WTC11 (cell line): ENCODE results near the gene MTHFS. TPM values are rescaled to one million over a fixed set of nuclear protein-coding genes. Genes with fewer than 3 reads are reported as not detected.

Experiments
- ATAC-seq: fragments of 200-7000 bp; cut with Tn5 transposase; 2 replicates; pipeline ENCODE4 v1.10.0; 2021; ENCODE audit warnings: mild to moderate bottlenecking, moderate library complexity
- CTCF ChIA-PET: fragments of 300-600 bp; sonication (Branson Sonifier 250); formaldehyde crosslinking; loops from one replicate; lab custom pipeline; 2021; ENCODE audit warnings: antibody characterized with exemption; lab: Charles Lee
- POLR2A ChIA-PET: fragments of 350-600 bp; sonication (Branson Sonifier 250); formaldehyde crosslinking; loops from one replicate; lab custom pipeline; 2021; ENCODE audit warnings: antibody characterized with exemption; lab: Charles Lee
- DNase-seq: peaks from one replicate; pipeline ENCODE4 v3.0.0; 2021; ENCODE audit warnings: low spot score
- H3K27ac Mint-ChIP-seq: 2 replicates; pipeline ENCODE4 v1.8.0; 2021; ENCODE audit warnings: mixed read lengths
- H3K27me3 Mint-ChIP-seq: 2 replicates; pipeline ENCODE4 v1.8.0; 2021; ENCODE audit warnings: low read depth, mild to moderate bottlenecking, moderate library complexity, mixed read lengths
- H3K36me3 Mint-ChIP-seq: 2 replicates; pipeline ENCODE4 v1.8.0; 2021; ENCODE audit warnings: mixed read lengths
- H3K4me1 Mint-ChIP-seq: 2 replicates; pipeline ENCODE4 v1.8.0; 2022; ENCODE audit warnings: mixed read lengths
- H3K4me3 Mint-ChIP-seq: 2 replicates; pipeline ENCODE4 v1.8.0; 2021; ENCODE audit warnings: mild to moderate bottlenecking, moderate library complexity, mixed read lengths
- H3K9me3 Mint-ChIP-seq: 2 replicates; pipeline ENCODE4 v1.8.0; 2021; ENCODE audit warnings: mixed read lengths
- ETV6 ChIP-seq: sonication (generic); formaldehyde crosslinking; IDR thresholded peaks from 2 replicates; pipeline ENCODE4 v1.8.1; 2022; ENCODE audit warnings: mild to moderate bottlenecking, missing genetic modification reagents
- FOXJ3 ChIP-seq: sonication (generic); formaldehyde crosslinking; IDR thresholded peaks from 2 replicates; pipeline ENCODE4 v1.9.0; 2021; ENCODE audit warnings: missing genetic modification reagents, mild to moderate bottlenecking, borderline replicate concordance
- GTF2I ChIP-seq: fragments of 250-450 bp; sonication (Bioruptor Pico); conservative IDR thresholded peaks from 2 replicates; pipeline ENCODE4 v1.4.0; 2021; ENCODE audit warnings: mild to moderate bottlenecking
- HMGA2 ChIP-seq: fragments of 250-450 bp; sonication (Bioruptor Pico); IDR thresholded peaks from 2 replicates; pipeline ENCODE4 v1.4.0; 2021; ENCODE audit warnings: mild to moderate bottlenecking, moderate library complexity
- JAZF1 ChIP-seq: fragments of 250-450 bp; sonication (Bioruptor Pico); IDR thresholded peaks from 2 replicates; pipeline ENCODE4 v1.9.0; 2021; ENCODE audit warnings: moderate library complexity, mild to moderate bottlenecking, inconsistent platforms
- MYBL2 ChIP-seq: sonication (generic); formaldehyde crosslinking; IDR thresholded peaks from 2 replicates; pipeline ENCODE4 v1.8.1; 2023; ENCODE audit warnings: mild to moderate bottlenecking, moderate library complexity, missing genetic modification reagents
- NFYB ChIP-seq: sonication (generic); formaldehyde crosslinking; conservative IDR thresholded peaks from 2 replicates; pipeline ENCODE4 v1.8.0; 2022; ENCODE audit warnings: low read depth, missing genetic modification reagents
- NR2C2 ChIP-seq: sonication (generic); formaldehyde crosslinking; IDR thresholded peaks from 2 replicates; pipeline ENCODE4 v1.8.0; 2022; ENCODE audit warnings: mild to moderate bottlenecking, missing genetic modification reagents
- PRRX2 ChIP-seq: fragments of 250-450 bp; sonication (Bioruptor Pico); IDR thresholded peaks from 2 replicates; pipeline ENCODE4 v1.8.0; 2021; ENCODE audit warnings: mild to moderate bottlenecking
- RORB ChIP-seq: fragments of 250-450 bp; sonication (Bioruptor Pico); IDR thresholded peaks from 2 replicates; pipeline ENCODE4 v1.9.0; 2021; ENCODE audit warnings: mild to moderate bottlenecking
- TEAD4 ChIP-seq: sonication (generic); formaldehyde crosslinking; IDR thresholded peaks from 2 replicates; pipeline ENCODE4 v1.8.0; 2022; ENCODE audit warnings: mild to moderate bottlenecking, missing genetic modification reagents
- ZNF263 ChIP-seq: sonication (generic); formaldehyde crosslinking; IDR thresholded peaks from 2 replicates; pipeline ENCODE4 v1.8.1; 2022; ENCODE audit warnings: low read depth, mild to moderate bottlenecking, moderate library complexity, missing genetic modification reagents
- total RNA-seq: library from RNA; stranded (reverse); gene quantifications from 3 replicates; pipeline ENCODE4 v1.2.3, GENCODE V29; 2021
- TF ChIP-seq, protein P1 (sequence below): sonication (generic); formaldehyde crosslinking; IDR thresholded peaks from 2 replicates; pipeline ENCODE4 v1.8.1; 2023; ENCODE audit warnings: mild to moderate bottlenecking, missing genetic modification reagents, moderate library complexity
- TF ChIP-seq, protein P2 (sequence below): fragments of 250-450 bp; sonication (Bioruptor Pico); IDR thresholded peaks from 2 replicates; pipeline ENCODE4 v1.8.0; 2021; ENCODE audit warnings: mild to moderate bottlenecking
- TF ChIP-seq, protein P3 (sequence below): sonication (generic); formaldehyde crosslinking; IDR thresholded peaks from 2 replicates; pipeline ENCODE4 v1.8.0; 2022; ENCODE audit warnings: mild to moderate bottlenecking, missing genetic modification reagents
- TF ChIP-seq, protein P4 (sequence below): sonication (generic); formaldehyde crosslinking; IDR thresholded peaks from 2 replicates; pipeline ENCODE4 v1.8.1; 2023; ENCODE audit warnings: mild to moderate bottlenecking, missing genetic modification reagents, borderline replicate concordance
- TF ChIP-seq, protein P5 (sequence below): sonication (generic); formaldehyde crosslinking; IDR thresholded peaks from 2 replicates; pipeline ENCODE4 v1.8.1; 2023; ENCODE audit warnings: mild to moderate bottlenecking, missing genetic modification reagents
- TF ChIP-seq, protein P6 (sequence below): sonication (generic); formaldehyde crosslinking; IDR thresholded peaks from 2 replicates; pipeline ENCODE4 v1.8.0; 2022; ENCODE audit warnings: missing genetic modification reagents
- TF ChIP-seq, protein P7 (sequence below): sonication (generic); formaldehyde crosslinking; IDR thresholded peaks from 2 replicates; pipeline ENCODE4 v1.8.1; 2022; ENCODE audit warnings: mild to moderate bottlenecking, moderate library complexity, missing genetic modification reagents

The MTHFS gene
- total RNA-seq, 1 experiment from 2014 or later = 24.8 TPM

DNA sequence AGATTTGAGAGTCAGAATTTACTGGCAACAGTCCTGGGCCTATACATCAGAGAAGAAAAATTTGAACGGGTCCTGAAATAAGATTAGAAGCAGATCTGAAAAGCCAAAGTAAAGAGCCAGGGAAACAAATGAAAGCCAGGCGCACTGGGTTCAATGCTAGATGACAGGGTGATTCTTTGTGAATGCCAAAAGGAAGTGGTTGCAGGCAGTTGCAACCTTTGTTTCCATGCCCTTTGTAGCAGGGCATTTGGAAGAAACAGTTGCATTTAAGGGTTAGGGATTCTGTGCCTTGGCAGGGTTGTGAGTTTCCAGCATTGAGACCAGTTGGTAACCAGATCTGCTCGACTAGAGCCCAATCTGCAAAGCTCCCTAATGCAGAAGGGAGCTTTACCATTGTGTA is 36.4 kb upstream of the MTHFS start:
- H3K9me3 Mint-ChIP-seq = peaks cover 9% of the 10 kb centered on the region
- no peak for DNase-seq
- H3K27ac Mint-ChIP-seq = no peak overlapping the region
- TF ChIP-seq GTF2I (no peak), ZNF263 (CRISPR knock-in tag) (no peak), MYBL2 (CRISPR knock-in tag) (no peak)
- TF ChIP-seq, all 79 proteins: peak for 0
- Mint-ChIP-seq H3K4me3 (no peak overlapping the region), H3K27me3 (no peaks in the 10 kb centered on the region), H3K36me3 (0 out of 2 replicates have a peak, but pooled peaks cover 3% of the 10 kb centered on the region), H3K4me1 (no peaks in the 10 kb centered on the region)
- no peak for ATAC-seq
- ChIA-PET CTCF (no interaction called here), POLR2A (no interaction called here)

DNA sequence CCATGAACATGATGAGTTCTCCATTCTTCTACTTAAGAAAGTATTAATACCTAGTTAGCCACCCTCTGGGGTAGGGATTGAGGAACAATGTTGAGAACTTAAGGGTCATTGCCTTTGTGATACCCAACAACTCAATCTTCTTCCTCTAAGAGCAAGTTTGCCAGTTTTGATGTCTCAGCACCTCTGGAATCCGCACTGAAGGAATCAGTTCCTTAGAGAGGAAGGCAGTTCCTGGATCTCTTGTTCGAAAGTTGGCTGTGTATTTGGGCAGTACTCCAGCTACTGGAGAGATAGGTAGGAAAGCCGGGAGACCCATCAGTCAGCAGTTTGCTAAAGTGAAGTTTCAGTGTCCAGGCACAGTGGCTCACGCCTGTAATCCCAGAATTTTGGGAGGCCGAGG is 35.6 kb upstream of the MTHFS start:
- Mint-ChIP-seq H3K27me3 (no peaks in the 10 kb centered on the region), H3K27ac (no peak overlapping the region), H3K9me3 (peaks cover 5% of the 10 kb centered on the region; the same call in 1 of the 2 replicates), H3K4me3 (no peak overlapping the region), H3K36me3 (no peaks in the 10 kb centered on the region), H3K4me1 (no peaks in the 10 kb centered on the region)
- POLR2A ChIA-PET = no interaction called here
- ATAC-seq (no peak), DNase-seq (no peak)
- CTCF ChIA-PET = no interaction called here
- TF ChIP-seq PRRX2 (CRISPR knock-in tag) (no peak), HMGA2 (CRISPR knock-in tag) (no peak), NR2C2 (no peak), FOXJ3 (CRISPR knock-in tag) (no peak)
- TF ChIP-seq, protein P1, sequence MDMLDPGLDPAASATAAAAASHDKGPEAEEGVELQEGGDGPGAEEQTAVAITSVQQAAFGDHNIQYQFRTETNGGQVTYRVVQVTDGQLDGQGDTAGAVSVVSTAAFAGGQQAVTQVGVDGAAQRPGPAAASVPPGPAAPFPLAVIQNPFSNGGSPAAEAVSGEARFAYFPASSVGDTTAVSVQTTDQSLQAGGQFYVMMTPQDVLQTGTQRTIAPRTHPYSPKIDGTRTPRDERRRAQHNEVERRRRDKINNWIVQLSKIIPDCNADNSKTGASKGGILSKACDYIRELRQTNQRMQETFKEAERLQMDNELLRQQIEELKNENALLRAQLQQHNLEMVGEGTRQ = no peak
- TF ChIP-seq, all 79 proteins: peak for 0

DNA sequence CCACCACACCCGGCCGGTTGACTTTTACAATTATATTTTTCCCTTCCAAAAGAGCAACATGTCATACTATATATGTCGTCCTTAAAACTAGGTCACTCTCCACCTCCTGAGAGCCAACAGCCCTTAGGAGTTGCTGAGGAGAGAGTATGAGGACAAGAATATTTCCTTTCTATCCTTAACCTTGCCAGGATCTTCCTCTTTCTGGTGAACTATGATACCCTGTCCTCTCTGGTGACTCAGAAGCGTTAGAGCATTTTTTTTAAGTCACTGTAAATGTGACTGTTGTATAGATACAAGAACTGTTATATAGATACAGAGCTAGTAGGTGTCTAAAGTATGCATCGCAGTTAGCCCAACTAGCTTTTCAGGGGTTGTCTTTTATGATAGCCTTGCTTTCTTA is 33.7 kb upstream of the MTHFS start:
- DNase-seq (no peak), ATAC-seq (no peak)
- POLR2A ChIA-PET = no interaction called here
- Mint-ChIP-seq H3K27ac (no peak overlapping the region), H3K36me3 (peaks cover 6% of the 10 kb centered on the region; the same call in 1 of the 2 replicates), H3K4me3 (no peak overlapping the region), H3K4me1 (no peaks in the 10 kb centered on the region), H3K27me3 (no peaks in the 10 kb centered on the region), H3K9me3 (peaks cover 6% of the 10 kb centered on the region)
- CTCF ChIA-PET = no interaction called here
- TF ChIP-seq MYBL2 (CRISPR knock-in tag) = no peak
- TF ChIP-seq, protein P2, sequence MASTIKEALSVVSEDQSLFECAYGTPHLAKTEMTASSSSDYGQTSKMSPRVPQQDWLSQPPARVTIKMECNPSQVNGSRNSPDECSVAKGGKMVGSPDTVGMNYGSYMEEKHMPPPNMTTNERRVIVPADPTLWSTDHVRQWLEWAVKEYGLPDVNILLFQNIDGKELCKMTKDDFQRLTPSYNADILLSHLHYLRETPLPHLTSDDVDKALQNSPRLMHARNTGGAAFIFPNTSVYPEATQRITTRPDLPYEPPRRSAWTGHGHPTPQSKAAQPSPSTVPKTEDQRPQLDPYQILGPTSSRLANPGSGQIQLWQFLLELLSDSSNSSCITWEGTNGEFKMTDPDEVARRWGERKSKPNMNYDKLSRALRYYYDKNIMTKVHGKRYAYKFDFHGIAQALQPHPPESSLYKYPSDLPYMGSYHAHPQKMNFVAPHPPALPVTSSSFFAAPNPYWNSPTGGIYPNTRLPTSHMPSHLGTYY (CRISPR knock-in tag) = no peak
- TF ChIP-seq JAZF1 (CRISPR knock-in tag) = no peak
- TF ChIP-seq, protein P3, sequence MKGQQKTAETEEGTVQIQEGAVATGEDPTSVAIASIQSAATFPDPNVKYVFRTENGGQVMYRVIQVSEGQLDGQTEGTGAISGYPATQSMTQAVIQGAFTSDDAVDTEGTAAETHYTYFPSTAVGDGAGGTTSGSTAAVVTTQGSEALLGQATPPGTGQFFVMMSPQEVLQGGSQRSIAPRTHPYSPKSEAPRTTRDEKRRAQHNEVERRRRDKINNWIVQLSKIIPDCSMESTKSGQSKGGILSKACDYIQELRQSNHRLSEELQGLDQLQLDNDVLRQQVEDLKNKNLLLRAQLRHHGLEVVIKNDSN (CRISPR knock-in tag) = no peak
- TF ChIP-seq ZNF263 (CRISPR knock-in tag) = no peak
- TF ChIP-seq, protein P4, sequence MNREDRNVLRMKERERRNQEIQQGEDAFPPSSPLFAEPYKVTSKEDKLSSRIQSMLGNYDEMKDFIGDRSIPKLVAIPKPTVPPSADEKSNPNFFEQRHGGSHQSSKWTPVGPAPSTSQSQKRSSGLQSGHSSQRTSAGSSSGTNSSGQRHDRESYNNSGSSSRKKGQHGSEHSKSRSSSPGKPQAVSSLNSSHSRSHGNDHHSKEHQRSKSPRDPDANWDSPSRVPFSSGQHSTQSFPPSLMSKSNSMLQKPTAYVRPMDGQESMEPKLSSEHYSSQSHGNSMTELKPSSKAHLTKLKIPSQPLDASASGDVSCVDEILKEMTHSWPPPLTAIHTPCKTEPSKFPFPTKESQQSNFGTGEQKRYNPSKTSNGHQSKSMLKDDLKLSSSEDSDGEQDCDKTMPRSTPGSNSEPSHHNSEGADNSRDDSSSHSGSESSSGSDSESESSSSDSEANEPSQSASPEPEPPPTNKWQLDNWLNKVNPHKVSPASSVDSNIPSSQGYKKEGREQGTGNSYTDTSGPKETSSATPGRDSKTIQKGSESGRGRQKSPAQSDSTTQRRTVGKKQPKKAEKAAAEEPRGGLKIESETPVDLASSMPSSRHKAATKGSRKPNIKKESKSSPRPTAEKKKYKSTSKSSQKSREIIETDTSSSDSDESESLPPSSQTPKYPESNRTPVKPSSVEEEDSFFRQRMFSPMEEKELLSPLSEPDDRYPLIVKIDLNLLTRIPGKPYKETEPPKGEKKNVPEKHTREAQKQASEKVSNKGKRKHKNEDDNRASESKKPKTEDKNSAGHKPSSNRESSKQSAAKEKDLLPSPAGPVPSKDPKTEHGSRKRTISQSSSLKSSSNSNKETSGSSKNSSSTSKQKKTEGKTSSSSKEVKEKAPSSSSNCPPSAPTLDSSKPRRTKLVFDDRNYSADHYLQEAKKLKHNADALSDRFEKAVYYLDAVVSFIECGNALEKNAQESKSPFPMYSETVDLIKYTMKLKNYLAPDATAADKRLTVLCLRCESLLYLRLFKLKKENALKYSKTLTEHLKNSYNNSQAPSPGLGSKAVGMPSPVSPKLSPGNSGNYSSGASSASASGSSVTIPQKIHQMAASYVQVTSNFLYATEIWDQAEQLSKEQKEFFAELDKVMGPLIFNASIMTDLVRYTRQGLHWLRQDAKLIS = no peak
- TF ChIP-seq, protein P5, sequence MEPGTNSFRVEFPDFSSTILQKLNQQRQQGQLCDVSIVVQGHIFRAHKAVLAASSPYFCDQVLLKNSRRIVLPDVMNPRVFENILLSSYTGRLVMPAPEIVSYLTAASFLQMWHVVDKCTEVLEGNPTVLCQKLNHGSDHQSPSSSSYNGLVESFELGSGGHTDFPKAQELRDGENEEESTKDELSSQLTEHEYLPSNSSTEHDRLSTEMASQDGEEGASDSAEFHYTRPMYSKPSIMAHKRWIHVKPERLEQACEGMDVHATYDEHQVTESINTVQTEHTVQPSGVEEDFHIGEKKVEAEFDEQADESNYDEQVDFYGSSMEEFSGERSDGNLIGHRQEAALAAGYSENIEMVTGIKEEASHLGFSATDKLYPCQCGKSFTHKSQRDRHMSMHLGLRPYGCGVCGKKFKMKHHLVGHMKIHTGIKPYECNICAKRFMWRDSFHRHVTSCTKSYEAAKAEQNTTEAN = no peak
- no peak for TF ChIP-seq NFYB (CRISPR knock-in tag)
- TF ChIP-seq, protein P6, sequence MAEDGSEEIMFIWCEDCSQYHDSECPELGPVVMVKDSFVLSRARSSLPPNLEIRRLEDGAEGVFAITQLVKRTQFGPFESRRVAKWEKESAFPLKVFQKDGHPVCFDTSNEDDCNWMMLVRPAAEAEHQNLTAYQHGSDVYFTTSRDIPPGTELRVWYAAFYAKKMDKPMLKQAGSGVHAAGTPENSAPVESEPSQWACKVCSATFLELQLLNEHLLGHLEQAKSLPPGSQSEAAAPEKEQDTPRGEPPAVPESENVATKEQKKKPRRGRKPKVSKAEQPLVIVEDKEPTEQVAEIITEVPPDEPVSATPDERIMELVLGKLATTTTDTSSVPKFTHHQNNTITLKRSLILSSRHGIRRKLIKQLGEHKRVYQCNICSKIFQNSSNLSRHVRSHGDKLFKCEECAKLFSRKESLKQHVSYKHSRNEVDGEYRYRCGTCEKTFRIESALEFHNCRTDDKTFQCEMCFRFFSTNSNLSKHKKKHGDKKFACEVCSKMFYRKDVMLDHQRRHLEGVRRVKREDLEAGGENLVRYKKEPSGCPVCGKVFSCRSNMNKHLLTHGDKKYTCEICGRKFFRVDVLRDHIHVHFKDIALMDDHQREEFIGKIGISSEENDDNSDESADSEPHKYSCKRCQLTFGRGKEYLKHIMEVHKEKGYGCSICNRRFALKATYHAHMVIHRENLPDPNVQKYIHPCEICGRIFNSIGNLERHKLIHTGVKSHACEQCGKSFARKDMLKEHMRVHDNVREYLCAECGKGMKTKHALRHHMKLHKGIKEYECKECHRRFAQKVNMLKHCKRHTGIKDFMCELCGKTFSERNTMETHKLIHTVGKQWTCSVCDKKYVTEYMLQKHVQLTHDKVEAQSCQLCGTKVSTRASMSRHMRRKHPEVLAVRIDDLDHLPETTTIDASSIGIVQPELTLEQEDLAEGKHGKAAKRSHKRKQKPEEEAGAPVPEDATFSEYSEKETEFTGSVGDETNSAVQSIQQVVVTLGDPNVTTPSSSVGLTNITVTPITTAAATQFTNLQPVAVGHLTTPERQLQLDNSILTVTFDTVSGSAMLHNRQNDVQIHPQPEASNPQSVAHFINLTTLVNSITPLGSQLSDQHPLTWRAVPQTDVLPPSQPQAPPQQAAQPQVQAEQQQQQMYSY (CRISPR knock-in tag) = no peak
- TF ChIP-seq ETV6 (CRISPR knock-in tag) = no peak
- no peak for TF ChIP-seq TEAD4 (CRISPR knock-in tag)
- TF ChIP-seq, protein P7, sequence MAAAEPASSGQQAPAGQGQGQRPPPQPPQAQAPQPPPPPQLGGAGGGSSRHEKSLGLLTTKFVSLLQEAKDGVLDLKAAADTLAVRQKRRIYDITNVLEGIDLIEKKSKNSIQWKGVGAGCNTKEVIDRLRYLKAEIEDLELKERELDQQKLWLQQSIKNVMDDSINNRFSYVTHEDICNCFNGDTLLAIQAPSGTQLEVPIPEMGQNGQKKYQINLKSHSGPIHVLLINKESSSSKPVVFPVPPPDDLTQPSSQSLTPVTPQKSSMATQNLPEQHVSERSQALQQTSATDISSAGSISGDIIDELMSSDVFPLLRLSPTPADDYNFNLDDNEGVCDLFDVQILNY = no peak
- TF ChIP-seq RORB = no peak
- TF ChIP-seq HMGA2 (CRISPR knock-in tag) = no peak
